Cardiac fibroblast (primary cell): ENCODE measurements around the gene RTP2.

ENCODE experiments used
- DNase-seq, 2 donors: peaks; one replicate each; pipeline versions ENCODE4 v3.0.0 to v3.0.0-alpha.2; 2010; ENCODE audit warnings: low read depth in 2 of 2
- H3K4me3 ChIP-seq, 2 donors: replicated peaks in 1 of 2; 1 replicate in 1 of 2; 2 replicates in 1 of 2; pipeline ENCODE4 v1.5.1; 2011; ENCODE audit warnings: low read depth in 2 of 2, low read length in 2 of 2, mild to moderate bottlenecking in 2 of 2, moderate library complexity in 1 of 2
- TF ChIP-seq, protein P1 (sequence below): IDR thresholded peaks from one replicate; pipeline ENCODE4 v1.5.1; 2011; ENCODE audit warnings: low read depth, mild to moderate bottlenecking, low read length, inconsistent platforms

RTP2 gene

GRCh38 chr3:187741403-187742350 is 39.3 kb upstream of the RTP2 start:
- peak; percentile 89 to 91 for DNase-seq
- peak overlapping the region; percentile 91 to 92 for H3K4me3 ChIP-seq
- TF ChIP-seq, protein P1, sequence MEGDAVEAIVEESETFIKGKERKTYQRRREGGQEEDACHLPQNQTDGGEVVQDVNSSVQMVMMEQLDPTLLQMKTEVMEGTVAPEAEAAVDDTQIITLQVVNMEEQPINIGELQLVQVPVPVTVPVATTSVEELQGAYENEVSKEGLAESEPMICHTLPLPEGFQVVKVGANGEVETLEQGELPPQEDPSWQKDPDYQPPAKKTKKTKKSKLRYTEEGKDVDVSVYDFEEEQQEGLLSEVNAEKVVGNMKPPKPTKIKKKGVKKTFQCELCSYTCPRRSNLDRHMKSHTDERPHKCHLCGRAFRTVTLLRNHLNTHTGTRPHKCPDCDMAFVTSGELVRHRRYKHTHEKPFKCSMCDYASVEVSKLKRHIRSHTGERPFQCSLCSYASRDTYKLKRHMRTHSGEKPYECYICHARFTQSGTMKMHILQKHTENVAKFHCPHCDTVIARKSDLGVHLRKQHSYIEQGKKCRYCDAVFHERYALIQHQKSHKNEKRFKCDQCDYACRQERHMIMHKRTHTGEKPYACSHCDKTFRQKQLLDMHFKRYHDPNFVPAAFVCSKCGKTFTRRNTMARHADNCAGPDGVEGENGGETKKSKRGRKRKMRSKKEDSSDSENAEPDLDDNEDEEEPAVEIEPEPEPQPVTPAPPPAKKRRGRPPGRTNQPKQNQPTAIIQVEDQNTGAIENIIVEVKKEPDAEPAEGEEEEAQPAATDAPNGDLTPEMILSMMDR: peak; percentile 82

DNA sequence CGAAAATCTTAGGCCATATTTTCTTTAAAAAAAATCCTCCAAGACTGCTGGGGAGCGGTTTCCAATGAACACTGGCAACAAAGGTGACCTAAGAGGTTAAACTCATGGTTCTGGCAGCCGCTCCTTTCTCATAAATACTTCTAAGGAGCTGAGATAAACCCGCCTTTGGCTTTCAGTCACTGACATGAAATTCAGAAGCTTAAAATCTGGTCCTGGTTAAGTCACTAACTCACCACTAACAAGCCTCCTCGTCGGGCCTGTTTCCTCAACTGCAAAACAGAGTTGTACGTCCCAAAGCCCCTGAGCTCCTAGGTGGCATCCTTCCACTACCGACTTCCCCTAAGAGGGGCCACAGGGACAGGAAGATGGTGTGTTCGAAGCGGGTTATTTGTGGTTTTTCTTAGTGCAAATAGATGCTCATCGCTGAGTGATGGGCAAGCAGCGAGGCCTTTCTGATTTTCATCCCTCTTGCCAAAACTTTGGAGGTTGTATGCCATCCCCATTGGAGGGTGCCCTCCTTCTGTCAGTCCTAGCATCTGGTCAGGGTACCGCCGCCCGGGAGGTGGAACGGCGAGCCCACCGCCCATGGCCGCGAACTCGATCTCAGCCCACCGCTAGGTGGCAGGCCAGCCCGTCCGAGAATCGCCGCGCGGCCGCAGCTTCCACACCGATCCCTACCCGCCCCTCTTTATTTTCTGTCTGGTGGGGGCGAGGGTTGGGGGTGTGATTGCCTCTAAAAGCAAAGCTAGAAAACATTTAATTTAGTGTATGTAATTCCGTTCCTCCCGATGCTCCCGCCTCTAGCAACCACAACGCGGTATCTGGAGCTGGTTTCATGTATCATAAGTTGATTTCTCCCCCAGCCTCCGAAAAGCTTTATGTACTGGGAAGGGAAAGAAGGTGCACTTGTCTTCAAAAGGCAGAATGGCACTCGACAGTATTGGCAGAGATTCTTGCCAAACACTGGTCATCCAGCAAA is 38.4 kb upstream of the RTP2 start:
- TF ChIP-seq, protein P1: peak; percentile 84
- peak; percentile 75 to 84 for DNase-seq
- H3K4me3 ChIP-seq: peak overlapping the region; percentile 52 to 57

GRCh38 chr3:187739561-187740332 is 37.4 kb upstream of the RTP2 start:
- DNase-seq: peak; percentile 92 to 95
- TF ChIP-seq, protein P1: peak; percentile 76
- H3K4me3 ChIP-seq: peak overlapping the region; percentile 52 to 57

DNA sequence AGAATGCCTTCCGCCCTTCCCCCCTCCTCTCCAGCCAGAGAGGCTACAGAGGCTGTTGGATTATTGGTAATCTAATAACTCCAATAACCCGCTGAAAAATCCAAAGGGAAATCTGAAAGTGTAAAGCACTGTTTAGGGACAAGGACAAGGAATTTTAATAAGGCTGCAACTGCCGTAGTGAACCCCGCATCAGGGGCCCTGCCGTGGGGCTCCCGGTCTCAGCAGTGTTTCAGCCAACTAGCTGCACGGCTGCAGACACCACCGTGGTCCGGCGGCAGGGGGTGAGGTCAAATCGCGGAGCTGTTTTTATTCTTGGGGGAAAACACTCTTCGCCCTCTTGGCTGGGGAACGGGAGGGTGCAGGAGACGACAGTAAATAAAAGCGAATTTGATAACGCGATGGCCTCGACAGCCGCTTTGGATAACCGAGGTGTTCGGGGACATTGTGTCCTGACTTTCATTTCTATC is 36.8 kb upstream of the RTP2 start:
- no peak for DNase-seq
- H3K4me3 ChIP-seq: peak overlapping the region; percentile 39 to 52
- TF ChIP-seq, protein P1: no peak

GRCh38 chr3:187738331-187739093 is 36.2 kb upstream of the RTP2 start:
- TF ChIP-seq, protein P1: peak; percentile 75

More at GRCh38 chr3:187738331-187739093, 36.2 kb upstream of the RTP2 start:
- peak; percentile 96 for DNase-seq
- H3K4me3 ChIP-seq: peak overlapping the region; percentile 48 to 52
